Activated CD4-positive, CD25-positive, alpha-beta regulatory T cell treated with anti-CD3 and anti-CD28 coated beads, Interleukin-2, amount 50 U/mL, for 72 hours (primary cell): Measurements from ENCODE around the gene MARCHF4.

Experiments used
- DNase-seq: peaks from one replicate; pipeline ENCODE4 v3.0.0; 2021

Gene MARCHF4

DNA sequence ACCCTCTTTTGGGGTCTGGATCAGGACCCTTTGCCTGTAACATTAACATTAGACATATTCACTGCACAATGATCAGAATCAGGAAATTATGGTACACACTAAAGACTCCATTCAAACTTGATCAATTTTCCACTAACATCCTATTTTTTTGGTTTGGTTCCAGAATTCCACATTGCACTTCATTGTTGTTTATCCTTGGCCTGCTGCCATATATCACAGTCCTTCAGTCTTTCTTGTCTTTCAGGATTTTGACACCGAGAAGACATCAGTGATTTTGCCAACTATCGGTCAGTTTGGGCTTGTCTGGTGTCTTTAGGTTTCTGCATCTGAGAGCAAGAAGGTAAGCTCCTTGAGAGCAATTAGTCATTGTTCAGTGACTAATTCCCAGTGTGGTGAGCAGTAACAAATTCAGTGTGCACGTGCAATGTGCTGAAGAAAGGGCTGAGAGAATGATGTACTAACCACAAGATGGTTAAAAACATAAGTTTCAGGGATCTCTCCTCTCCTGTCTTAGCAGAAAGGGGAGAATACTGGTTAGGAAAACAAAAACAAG lies 23.5 kb downstream of the MARCHF4 start:
- DNase-seq, result no peak

DNA sequence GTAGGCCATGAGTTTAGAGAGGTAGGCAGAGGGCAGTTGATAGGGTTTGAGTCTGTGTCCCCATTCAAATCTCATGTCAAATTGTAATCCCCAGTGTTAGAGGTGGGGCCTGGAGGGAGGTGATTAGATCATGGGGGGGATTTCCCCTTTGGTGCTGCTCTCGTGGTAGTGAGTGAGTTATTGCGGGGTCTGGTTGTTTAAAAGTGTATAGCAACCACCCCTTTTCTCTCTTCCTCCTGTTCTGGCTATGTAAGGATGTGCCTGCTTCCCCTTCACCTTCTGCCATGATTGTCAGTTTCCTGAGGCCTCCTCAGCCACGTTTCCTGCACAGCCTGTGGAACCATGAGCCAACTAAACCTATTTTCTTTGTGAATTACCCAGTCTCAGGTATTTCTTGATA lies 25.5 kb downstream of the MARCHF4 start:
- DNase-seq, result no peak

DNA sequence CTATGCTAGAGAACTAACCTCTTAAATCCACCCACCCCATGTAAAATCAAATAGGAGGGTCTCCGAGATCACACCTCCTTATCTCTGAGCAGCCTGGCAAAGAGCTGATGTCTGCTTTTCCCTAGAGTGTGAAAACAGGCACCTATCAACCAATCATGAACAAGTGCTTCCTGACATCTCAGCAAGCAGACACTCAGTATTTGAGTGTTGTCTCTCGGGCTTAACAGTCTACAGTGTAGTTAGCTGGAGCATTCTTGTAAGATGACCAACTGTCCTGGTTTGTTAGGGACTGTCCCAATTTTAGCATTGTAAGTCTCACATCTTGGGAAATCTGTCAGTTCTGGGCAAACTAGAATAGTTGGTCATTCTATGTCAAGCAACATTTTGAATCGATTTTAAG lies 26.4 kb downstream of the MARCHF4 start:
- no peak for DNase-seq

DNA sequence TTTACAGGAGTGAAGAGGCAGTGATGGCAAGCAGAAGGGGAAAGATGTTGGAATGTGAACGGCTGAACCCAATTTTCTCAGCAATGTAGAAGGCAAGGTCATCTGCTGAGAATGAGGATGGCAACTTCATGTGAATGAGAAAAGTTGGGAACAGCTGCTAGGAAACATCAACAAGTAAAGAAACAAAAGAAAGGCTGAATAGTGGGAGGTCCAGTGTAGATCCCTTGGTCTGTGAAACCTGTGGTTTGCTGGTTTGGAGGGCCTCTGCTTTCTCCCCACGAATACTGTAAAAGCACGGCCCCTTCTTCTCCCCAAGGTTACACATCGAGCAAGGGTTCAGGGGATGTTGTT lies 27.4 kb downstream of the MARCHF4 start:
- DNase-seq, result no peak

DNA sequence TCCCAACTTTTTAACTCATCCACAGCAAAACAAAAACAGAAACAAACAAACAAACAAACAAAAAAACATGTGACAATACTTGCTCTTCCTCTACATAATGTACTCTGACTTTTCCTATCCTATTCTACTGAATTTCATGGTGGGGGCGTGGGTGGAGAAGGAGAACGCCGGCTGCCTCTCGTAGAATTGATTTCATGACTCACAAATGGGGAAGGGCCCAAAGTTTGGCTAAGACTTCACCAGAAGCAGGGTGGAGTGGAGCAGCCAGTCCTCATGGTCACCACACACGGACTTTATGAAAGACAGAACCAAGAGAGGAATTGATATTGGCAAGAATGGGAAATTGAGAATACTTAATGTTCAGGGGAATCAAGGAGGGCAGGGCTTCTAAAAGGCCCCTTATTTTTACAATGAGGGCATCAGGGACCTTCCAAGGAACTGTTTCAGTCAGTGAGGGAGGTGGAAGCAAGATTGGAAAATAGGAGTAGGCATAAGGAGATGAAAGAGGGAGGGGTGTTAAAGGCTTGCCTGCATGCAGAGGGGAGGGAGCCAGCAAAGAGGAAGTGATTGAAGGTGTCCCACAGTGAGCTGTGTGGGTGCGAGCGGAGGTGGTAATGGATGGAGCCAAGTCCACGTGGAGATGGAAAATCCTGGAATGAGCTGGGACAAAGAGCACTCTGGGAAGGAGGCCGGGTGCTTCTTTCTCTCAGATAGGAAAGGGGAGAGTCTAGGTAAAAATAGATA lies 27.9 kb downstream of the MARCHF4 start:
- no peak for DNase-seq

DNA sequence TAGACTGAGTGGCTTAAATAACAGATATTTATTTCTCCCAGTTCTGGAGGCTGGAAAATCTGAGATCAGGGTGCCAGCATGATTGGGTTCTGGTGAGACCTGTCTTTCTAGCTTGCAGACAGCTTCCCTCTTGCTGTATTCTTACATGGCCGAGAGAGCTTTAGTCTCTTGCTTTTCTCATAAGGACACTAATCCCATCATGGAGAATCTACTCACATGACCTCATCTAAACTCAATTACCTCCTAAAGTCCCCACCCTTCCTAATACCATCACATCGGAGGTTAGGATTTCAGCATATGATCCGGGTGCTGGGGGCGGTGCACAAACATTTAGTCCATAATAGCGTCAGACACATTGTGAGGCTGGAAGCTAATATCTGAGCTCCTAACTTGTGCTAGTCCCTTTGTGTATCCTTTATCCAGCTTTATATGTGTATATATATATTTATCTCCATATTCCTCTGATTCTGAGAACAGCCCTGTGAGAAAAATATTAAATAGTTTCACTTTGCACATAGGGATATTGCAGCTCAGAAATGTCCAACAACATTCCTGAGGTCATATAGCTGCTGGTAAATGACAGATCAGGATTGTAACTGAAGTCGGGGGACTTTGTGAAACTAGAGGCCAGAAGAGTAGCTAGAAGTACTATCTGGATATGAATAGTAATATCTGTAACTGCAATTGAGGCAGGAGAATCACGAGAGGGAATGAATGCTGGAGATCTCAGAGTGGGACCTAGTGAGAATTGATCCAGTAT lies 28.9 kb downstream of the MARCHF4 start:
- DNase-seq, result no peak

DNA sequence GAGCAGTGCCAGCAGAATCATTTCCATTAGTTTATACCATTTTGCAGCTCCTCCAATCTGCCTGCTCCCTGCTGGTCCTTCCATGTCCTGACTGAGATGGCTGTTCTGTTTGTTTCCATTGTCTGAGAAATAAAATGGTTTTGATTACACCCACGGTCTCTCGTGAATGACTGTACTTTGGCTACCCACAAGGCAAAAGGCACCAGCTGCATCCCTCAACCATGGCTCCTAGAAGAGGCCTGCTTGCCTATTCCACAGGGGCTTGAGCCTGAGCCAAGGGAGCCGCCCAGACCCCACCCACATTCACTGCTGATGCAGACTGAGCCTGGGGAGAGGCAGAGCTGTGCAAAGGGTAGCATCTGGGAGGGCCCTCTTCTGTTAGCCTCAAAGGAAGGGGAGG lies 31.2 kb downstream of the MARCHF4 start:
- DNase-seq, result no peak

DNA sequence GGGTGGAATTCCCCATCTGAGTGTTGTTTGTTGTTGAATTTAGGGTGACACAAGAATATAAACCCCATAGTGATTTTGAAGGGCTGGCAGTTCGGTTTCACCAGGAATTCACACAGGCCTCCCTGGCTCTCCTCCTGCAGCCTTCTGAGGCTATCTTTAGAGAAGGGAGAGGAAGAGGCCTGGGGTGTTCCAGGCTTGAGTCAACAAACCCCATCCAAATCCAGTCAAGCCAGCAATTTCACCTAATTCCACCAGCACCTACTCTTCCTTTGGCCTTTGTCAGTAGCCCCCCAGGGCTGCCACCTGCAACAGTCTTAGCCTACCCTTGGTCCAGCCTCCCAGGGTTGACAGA lies 32.0 kb downstream of the MARCHF4 start:
- DNase-seq, result no peak

DNA sequence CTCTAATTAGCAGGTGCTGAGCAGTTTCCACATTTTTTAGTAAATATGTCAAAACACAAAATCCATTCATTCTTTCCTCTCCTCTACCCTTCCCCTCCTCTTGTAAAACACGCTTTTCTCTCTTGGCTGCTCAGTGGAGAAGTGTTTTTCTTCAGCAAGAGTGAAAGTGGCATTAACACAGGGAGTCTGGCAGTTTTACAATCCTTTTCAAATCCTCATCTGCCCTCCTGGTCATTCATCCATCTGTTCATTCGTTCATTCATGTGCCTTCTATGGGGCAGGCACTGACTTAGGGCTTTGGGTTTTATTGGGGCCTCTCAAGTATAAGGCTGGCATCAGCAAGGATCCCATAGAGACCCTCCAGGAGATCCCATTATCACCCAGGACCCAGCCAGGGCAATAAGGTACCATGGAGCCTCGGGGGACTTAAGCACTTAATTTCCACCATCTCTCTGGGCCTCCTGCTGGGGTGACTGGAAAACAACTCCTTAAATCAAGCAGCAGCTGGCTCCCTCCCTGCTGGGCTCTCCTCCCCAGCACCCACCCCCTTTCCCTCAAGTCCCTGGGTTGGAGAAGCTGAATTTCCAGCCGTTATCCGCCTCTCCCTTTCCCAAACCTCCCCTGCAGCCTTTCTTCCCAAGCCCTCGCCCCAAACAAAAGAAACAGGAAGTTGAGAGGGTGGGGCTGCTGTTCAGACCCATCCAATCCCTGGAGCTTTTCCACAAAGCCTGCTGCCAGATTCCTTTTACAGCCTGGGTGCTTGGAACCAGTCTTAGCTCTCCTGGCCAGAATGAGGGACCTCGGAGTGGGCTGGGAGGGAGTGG lies 32.6 kb downstream of the MARCHF4 start:
- no peak for DNase-seq

DNA sequence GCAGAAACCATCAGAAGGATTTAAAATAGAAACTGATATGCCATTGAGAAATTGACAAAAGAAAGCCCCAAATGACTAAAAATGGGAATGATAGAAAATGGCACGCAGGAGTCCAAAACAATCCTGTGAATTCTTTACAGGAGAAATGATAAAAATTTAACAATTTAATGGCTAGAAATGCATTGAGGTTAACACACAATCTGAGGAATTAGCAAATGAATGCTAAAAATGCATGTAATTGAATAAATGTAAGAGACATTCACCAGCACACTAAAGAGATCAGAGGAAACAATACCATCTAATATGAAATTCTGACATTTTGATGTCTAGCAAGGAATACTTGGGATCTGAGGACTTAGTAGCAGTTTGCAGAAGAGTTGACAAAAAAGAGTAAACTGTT lies 37.0 kb downstream of the MARCHF4 start:
- DNase-seq, result no peak

DNA sequence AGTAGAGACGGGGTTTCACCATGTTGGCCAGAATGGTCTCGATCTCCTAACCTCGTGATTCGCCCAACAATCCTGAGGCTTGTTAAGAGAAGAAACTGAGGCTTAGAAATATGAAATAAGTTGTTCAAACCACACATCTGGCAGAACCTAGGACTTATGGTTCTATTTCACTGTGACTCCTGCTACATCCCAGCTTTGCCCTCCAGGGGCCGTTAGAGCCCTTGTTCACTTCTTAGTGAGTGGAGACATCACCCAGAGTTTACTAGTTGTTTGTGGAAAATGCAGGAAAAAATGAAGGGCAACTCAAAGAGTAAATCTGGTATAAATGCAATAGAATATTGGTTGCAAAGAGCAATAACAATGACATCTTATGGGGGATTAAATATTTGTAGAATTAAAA lies 43.9 kb downstream of the MARCHF4 start:
- DNase-seq, result no peak

DNA sequence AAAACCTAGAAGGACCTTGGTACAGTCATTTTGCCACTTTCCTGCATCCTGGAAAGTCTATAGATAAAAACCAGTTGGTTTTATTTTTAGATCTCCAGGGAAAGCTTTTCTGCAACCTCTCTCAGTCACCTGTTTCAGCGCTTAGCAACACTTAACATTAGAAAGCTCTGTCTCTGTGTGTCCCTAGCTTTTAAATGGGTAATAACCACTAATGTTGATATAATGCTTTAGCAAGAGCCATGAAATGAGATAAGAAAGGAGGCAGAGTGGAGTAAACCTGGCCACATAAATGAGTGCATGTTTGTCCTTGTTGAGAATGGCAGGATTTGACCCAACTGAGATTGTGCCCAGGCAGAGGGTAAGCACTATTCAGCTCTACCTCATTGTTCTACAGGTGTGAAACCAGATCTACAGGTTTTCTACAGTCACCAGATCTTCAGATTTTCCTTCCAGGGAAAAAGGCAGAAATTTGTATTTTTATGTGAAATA lies 44.8 kb downstream of the MARCHF4 start:
- DNase-seq, result no peak
